WERI-Rb-1 (cell line): ENCODE results near the gene HEXD.

ENCODE experiments used
- DNase-seq: peaks from one replicate; pipeline ENCODE4 v3.0.0-alpha.2; 2020
- H3K27ac ChIP-seq: fragments of 250-450 bp; sonication (Bioruptor Pico); 2 replicates; pipeline ENCODE4 v1.5.1; 2020; ENCODE audit warnings: mild to moderate bottlenecking, moderate library complexity
- H3K27me3 ChIP-seq: fragments of 250-450 bp; sonication (Bioruptor Pico); 2 replicates; pipeline ENCODE4 v1.5.1; 2021; ENCODE audit warnings: mild to moderate bottlenecking, low read depth, moderate library complexity; ENCODE audit not compliant: insufficient read depth, severe bottlenecking
- H3K36me3 ChIP-seq: fragments of 250-450 bp; sonication (Bioruptor Pico); 2 replicates; pipeline ENCODE4 v1.5.1; 2020; ENCODE audit warnings: mild to moderate bottlenecking, moderate library complexity
- H3K4me3 ChIP-seq: 2 replicates; pipeline ENCODE4 v1.5.1; 2011; ENCODE audit warnings: low read depth, mild to moderate bottlenecking, control low read depth, low read length
- H3K9me3 ChIP-seq: fragments of 250-450 bp; sonication (Bioruptor Pico); 2 replicates; pipeline ENCODE4 v1.5.1; 2021; ENCODE audit warnings: mild to moderate bottlenecking, moderate library complexity; ENCODE audit not compliant: severe bottlenecking
- CTCF ChIP-seq: IDR thresholded peaks from 2 replicates; pipeline ENCODE4 v1.5.1; 2011; ENCODE audit warnings: low read depth, mild to moderate bottlenecking, control low read depth, inconsistent platforms, low read length

The HEXD gene

GRCh38 chr17:82491196-82491530, 73.0 kb downstream of the HEXD start:
- no peak overlapping the region for H3K4me3 ChIP-seq
- no peak for TF ChIP-seq CTCF
- peaks cover 35% of the 10 kb centered on the region for H3K36me3 ChIP-seq
- H3K27ac ChIP-seq = peak overlapping the region; percentile 84
- H3K27me3 ChIP-seq = no peaks in the 10 kb centered on the region
- no peaks in the 10 kb centered on the region for H3K9me3 ChIP-seq
- no peak for DNase-seq

- Histone ChIP-seq H3K4me3 (no peak overlapping the region), H3K36me3 (peaks cover 32% of the 10 kb centered on the region), H3K9me3 (no peaks in the 10 kb centered on the region), H3K27me3 (no peaks in the 10 kb centered on the region), H3K27ac (peak overlapping the region; percentile 84)
- no peak for TF ChIP-seq CTCF
- no peak for DNase-seq
Observed at GRCh38 chr17:82491533-82491932, 73.4 kb downstream of the HEXD start.
